GM18511 (cell line): Measurements from ENCODE around the gene OR51B2.
A peak's percentile ranks its signal among the peaks of the same experiment; 100 is the strongest.

Experiments used
- ATAC-seq: cut with Tn5 transposase; IDR thresholded peaks from one replicate; pipeline ENCODE4 v1.9.1; 2021; ENCODE audit warnings: mild to moderate bottlenecking, moderate library complexity; ENCODE audit not compliant: unreplicated experiment

Gene OR51B2

GRCh38 chr11:5284637-5285036 lies 39.5 kb downstream of the OR51B2 start:
- no peak for ATAC-seq

GRCh38 chr11:5283882-5284281 lies 40.2 kb downstream of the OR51B2 start:
- no peak for ATAC-seq

- no peak for ATAC-seq
Observed at GRCh38 chr11:5283086-5283485, 41.0 kb downstream of the OR51B2 start.

GRCh38 chr11:5282628-5283027 lies 41.5 kb downstream of the OR51B2 start:
- no peak for ATAC-seq

GRCh38 chr11:5281596-5281995 lies 42.5 kb downstream of the OR51B2 start:
- ATAC-seq, result no peak

- ATAC-seq, result peak; percentile 95
Observed at GRCh38 chr11:5280582-5281102, 43.5 kb downstream of the OR51B2 start.

- ATAC-seq, result no peak
Observed at GRCh38 chr11:5279471-5280090, 44.5 kb downstream of the OR51B2 start.

GRCh38 chr11:5277807-5278382 lies 46.2 kb downstream of the OR51B2 start:
- peak; percentile 50 for ATAC-seq

- no peak for ATAC-seq
Observed at GRCh38 chr11:5276697-5277096, 47.4 kb downstream of the OR51B2 start.

GRCh38 chr11:5275369-5276110 lies 48.6 kb downstream of the OR51B2 start:
- ATAC-seq, result no peak

GRCh38 chr11:5274395-5274794 lies 49.7 kb downstream of the OR51B2 start:
- no peak for ATAC-seq
